GM12878 (cell line): ENCODE data around the gene BRF1. TPM values are rescaled to one million over a fixed set of nuclear protein-coding genes. Genes with fewer than 3 reads are reported as not detected.
A peak's percentile ranks its signal among the peaks of the same experiment; 100 is the strongest.

Experiments
- ATAC-seq: fragments of 200-7000 bp; cut with Tn5 transposase; 3 replicates; pipeline ENCODE4 v1.9.1; 2020; ENCODE audit warnings: mild to moderate bottlenecking, moderate library complexity
- BruUV-seq: library from RNA; stranded (reverse); fragments of 400-500 nt; replicated peaks from 2 replicates; lab custom pipeline; 2021; lab: Mats Ljungman, UMichigan
- CTCF ChIA-PET: fragments of 300-600 bp; sonication (Branson Sonifier 250); formaldehyde crosslinking; extraction: SDS; loops from one replicate; lab custom pipeline; 2021; ENCODE audit warnings: inconsistent platforms; lab: Yijun Ruan, JAX
- POLR2A ChIA-PET: fragments of 350-600 bp; formaldehyde crosslinking; extraction: SDS; loops from one replicate; lab custom pipeline; 2021; ENCODE audit warnings: inconsistent platforms; lab: Charles Lee
- RAD21 ChIA-PET: fragments of 300-600 bp; sonication (Branson Sonifier 250); formaldehyde crosslinking; loops from one replicate; lab custom pipeline; 2023; ENCODE audit warnings: antibody characterized with exemption; ENCODE audit not compliant: unreplicated experiment; lab: Charles Lee
- SMC1A ChIA-PET: fragments of 300-600 bp; sonication (Branson Sonifier 250); formaldehyde crosslinking; loops from one replicate; lab custom pipeline; 2023; ENCODE audit not compliant: unreplicated experiment, uncharacterized antibody; lab: Charles Lee
- DNase-seq: peaks from one replicate; pipeline ENCODE4 v3.0.0-alpha.2; 2011; ENCODE audit warnings: low read depth, low spot score
- FAIRE-seq: peaks from 3 replicates; lab custom pipeline; 2011; peaks lifted over from hg19 to GRCh38; lab: Jason Lieb, UNC
- H2AFZ ChIP-seq: 2 replicates; pipeline ENCODE4 v1.6.0; 2011; ENCODE audit warnings: low read depth, low read length, control low read depth; ENCODE audit not compliant: control insufficient read depth
- H3K27ac ChIP-seq: 2 replicates; pipeline ENCODE4 v1.5.1; 2011; ENCODE audit warnings: control low read depth; ENCODE audit not compliant: control insufficient read depth, insufficient read depth
- H3K27me3 ChIP-seq, 2 experiments: replicated peaks in 1 of 2; 2 replicates each; pipeline versions ENCODE4 v1.6.0 to v1.6.1; 2011; ENCODE audit warnings: low read length in 1 of 2; ENCODE audit not compliant: control insufficient read depth in 2 of 2, insufficient read depth in 2 of 2
- H3K36me3 ChIP-seq, 2 experiments: 2 replicates each; pipeline ENCODE4 v1.5.1; 2011; ENCODE audit warnings: low read length in 1 of 2; ENCODE audit not compliant: control insufficient read depth in 2 of 2, insufficient read depth in 2 of 2
- H3K4me1 ChIP-seq: 2 replicates; pipeline ENCODE4 v1.6.1; 2011; ENCODE audit warnings: mild to moderate bottlenecking, low read length, moderate library complexity, mixed read lengths; ENCODE audit not compliant: control insufficient read depth, insufficient read depth
- H3K4me2 ChIP-seq: 2 replicates; pipeline ENCODE4 v1.6.0; 2011; ENCODE audit warnings: control low read depth; ENCODE audit not compliant: control insufficient read depth, insufficient read depth
- H3K4me3 ChIP-seq: fragments of 200-600 bp; sonication (generic); 2 replicates; pipeline ENCODE4 v1.5.1; 2016
- H3K79me2 ChIP-seq: 2 replicates; pipeline ENCODE4 v1.6.0; 2011; ENCODE audit warnings: low read length; ENCODE audit not compliant: control insufficient read depth, insufficient read depth
- H3K9ac ChIP-seq: 2 replicates; pipeline ENCODE4 v1.8.0; 2011; ENCODE audit warnings: low read length, control low read depth, mixed read lengths; ENCODE audit not compliant: control insufficient read depth, insufficient read depth
- H3K9me3 ChIP-seq: replicated peaks from 3 replicates; pipeline ENCODE4 v1.5.1; 2011; ENCODE audit warnings: mild to moderate bottlenecking, low read length; ENCODE audit not compliant: control insufficient read depth, insufficient read depth
- H4K20me1 ChIP-seq: 2 replicates; pipeline ENCODE4 v1.6.0; 2011; ENCODE audit not compliant: control insufficient read depth, insufficient read depth
- BRCA1 ChIP-seq: IDR thresholded peaks from 2 replicates; pipeline ENCODE4 v1.6.1; 2011; ENCODE audit warnings: low read depth, low read length, improper control_type of control experiment
- CEBPB ChIP-seq, 2 experiments: fragments of 150-350 bp in 1 of 2; IDR thresholded peaks; 2 replicates each; pipeline ENCODE4 v1.6.1; 2012 to 2014; ENCODE audit warnings: low read depth in 2 of 2, low read length in 2 of 2, borderline replicate concordance in 1 of 2, inconsistent platforms in 1 of 2
- CREM ChIP-seq: IDR thresholded peaks from 2 replicates; pipeline ENCODE4 v1.6.1; 2014; ENCODE audit warnings: antibody characterized with exemption, low read depth
- EZH2 ChIP-seq: IDR thresholded peaks from 2 replicates; pipeline ENCODE4 v1.6.1; 2012; ENCODE audit warnings: low read depth, mild to moderate bottlenecking, control low read depth, inconsistent platforms, low read length, borderline replicate concordance; ENCODE audit not compliant: control insufficient read depth
- HDAC6 ChIP-seq: fragments of 200-600 bp; sonication (generic); IDR thresholded peaks from one replicate; pipeline ENCODE4 v1.8.0; 2017; ENCODE audit warnings: antibody characterized with exemption; ENCODE audit not compliant: unreplicated experiment
- HDGF ChIP-seq: fragments of 450-650 bp; IDR thresholded peaks from 2 replicates; pipeline ENCODE4 v1.6.1; 2016; ENCODE audit warnings: antibody characterized with exemption
- KAT2A ChIP-seq: conservative IDR thresholded peaks from 2 replicates; pipeline ENCODE4 v1.6.1; 2011; ENCODE audit warnings: low read depth, low read length; ENCODE audit not compliant: control insufficient read depth
- POU2F2 ChIP-seq: IDR thresholded peaks from 3 replicates; pipeline ENCODE4 v1.6.1; 2011; ENCODE audit warnings: low read depth, mild to moderate bottlenecking, low read length, borderline replicate concordance
- RCOR1 ChIP-seq: conservative IDR thresholded peaks from 2 replicates; pipeline ENCODE4 v1.6.1; 2012; ENCODE audit warnings: low read depth, low read length, improper control_type of control experiment
- SUZ12 ChIP-seq: fragments of 200-600 bp; sonication (generic); IDR thresholded peaks from one replicate; pipeline ENCODE4 v1.6.1; 2018; ENCODE audit warnings: antibody characterized with exemption, mild to moderate bottlenecking; ENCODE audit not compliant: unreplicated experiment
- TCF3 ChIP-seq: IDR thresholded peaks from 2 replicates; pipeline ENCODE4 v1.6.1; 2012; ENCODE audit warnings: low read depth, mild to moderate bottlenecking, low read length, borderline replicate concordance; ENCODE audit not compliant: insufficient read depth
- ZNF622 ChIP-seq: fragments of 450-650 bp; IDR thresholded peaks from 2 replicates; pipeline ENCODE4 v1.6.1; 2017; ENCODE audit warnings: mild to moderate bottlenecking, inconsistent platforms
- WGBS: methylation state at CpG from one replicate; pipeline ENCODE4 v1.1.6; 2016; ENCODE audit warnings: low lambda C conversion rate; ENCODE audit not compliant: insufficient replicate concordance, insufficient coverage; ENCODE audit errors: missing lambda C conversion rate; 5-methylcytosine and 5-hydroxymethylcytosine counted together
- in situ Hi-C: fragments of 300-500 bp; cut with MboI; formaldehyde crosslinking; loops from 9 replicates; pipeline ENCODE4 v1.14.3; 2018; ENCODE audit warnings: mixed read lengths
- intact Hi-C: fragments of 100-400 bp; cut with micrococcal nuclease; formaldehyde crosslinking; loops from one replicate; pipeline ENCODE4 v1.14.2; 2022; ENCODE audit not compliant: unreplicated experiment
- polyA plus RNA-seq, 11 experiments: library from polyadenylated mRNA; depleted of rRNA in 4 of 11; unstranded in 6 of 11; stranded (reverse) in 5 of 11; fragments of >200 nt; fragmentation: Nextera tagmentation in 4 of 11; fragmentation: Illumina TruSeq in 1 of 11; extraction: Ambion mirVana in 4 of 11; extraction: Trizol in 1 of 11; gene quantifications; 1 replicate in 1 of 11; 2 replicates in 10 of 11; pipeline versions ENCODE4 v1.2.1 to v1.2.3, GENCODE V29; 2011 to 2016; ENCODE audit warnings: inconsistent platforms in 2 of 11, missing spikeins in 2 of 11, low read depth in 1 of 11
- total RNA-seq, 4 experiments: library from RNA; depleted of rRNA in 3 of 4; stranded (reverse); fragments of >200 nt in 3 of 4; fragmentation: Illumina TruSeq in 1 of 4; extraction: Trizol in 1 of 4; gene quantifications; 2 replicates each; pipeline versions ENCODE4 v1.2.1 to v1.2.3, GENCODE V29; 2013 to 2021
- TF ChIP-seq, protein P1 (sequence below): fragments of 450-650 bp; formaldehyde crosslinking; IDR thresholded peaks from 2 replicates; pipeline ENCODE4 v1.4.0; 2020; ENCODE audit warnings: mild to moderate bottlenecking, moderate library complexity

BRF1 gene
- total and polyA plus RNA-seq, 10 of the 15 experiments (the other 5 are each of a cell fraction or from before 2014, with no cell fraction given): 0.21 to 33.5 (median 10.7) TPM

DNA sequence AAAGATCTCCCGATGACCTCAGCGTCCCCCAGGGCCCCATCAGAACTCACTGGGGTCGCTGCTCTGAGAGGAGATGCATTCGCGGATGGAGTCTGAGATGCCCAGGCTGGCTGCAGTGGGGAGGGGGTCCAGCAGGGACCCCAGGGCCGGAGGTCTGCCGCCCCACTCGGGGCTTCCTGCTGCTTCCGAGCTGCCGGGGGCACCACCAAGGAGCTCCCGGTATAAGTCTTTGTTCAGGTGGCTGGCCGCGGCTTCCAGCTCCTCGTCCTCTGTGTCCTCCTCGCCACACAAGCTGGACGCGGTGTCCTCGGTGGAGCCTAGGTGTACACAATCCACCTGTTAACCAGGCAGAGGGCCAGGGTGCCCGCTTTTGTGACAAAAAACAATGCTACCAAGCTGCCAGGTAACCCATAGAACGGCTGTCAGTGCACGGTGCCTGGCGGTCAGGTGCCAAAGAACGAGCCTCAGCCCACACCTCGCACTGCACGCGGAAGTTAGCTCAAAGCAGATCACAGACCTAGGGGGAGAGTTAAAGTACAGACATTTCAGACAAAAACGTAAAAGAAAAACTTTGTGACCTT is 79.1 kb downstream of the BRF1 start:
- ChIA-PET RAD21 (no interaction called here), CTCF (no interaction called here), POLR2A (no interaction called here), SMC1A (no interaction called here)
- Histone ChIP-seq H4K20me1 (no peaks in the 10 kb centered on the region), H3K36me3 (peaks cover 7 to 39% of the 10 kb centered on the region in 2 experiments; a peak in 3 of 4 replicates), H3K9me3 (no peaks in the 10 kb centered on the region), H3K4me2 (no peak overlapping the region), H3K4me1 (no peaks in the 10 kb centered on the region), H3K27ac (no peak overlapping the region), H3K79me2 (no peaks in the 10 kb centered on the region), H2AFZ (no peak overlapping the region), H3K9ac (no peak overlapping the region), H3K4me3 (no peak overlapping the region), H3K27me3 (no peaks in the 10 kb centered on the region)
- intact Hi-C loops (no loop called here), in situ Hi-C loops (no loop called here)
- DNase-seq: no peak
- no peak for ATAC-seq
- 94% methylated on average over 27 of the region's 27 CpGs for WGBS
- no peak for FAIRE-seq
- no peak for TF ChIP-seq ZNF622
- TF ChIP-seq SUZ12: no peak
- no peak for TF ChIP-seq HDGF
- BruUV-seq: TSS peak; percentile 42

DNA sequence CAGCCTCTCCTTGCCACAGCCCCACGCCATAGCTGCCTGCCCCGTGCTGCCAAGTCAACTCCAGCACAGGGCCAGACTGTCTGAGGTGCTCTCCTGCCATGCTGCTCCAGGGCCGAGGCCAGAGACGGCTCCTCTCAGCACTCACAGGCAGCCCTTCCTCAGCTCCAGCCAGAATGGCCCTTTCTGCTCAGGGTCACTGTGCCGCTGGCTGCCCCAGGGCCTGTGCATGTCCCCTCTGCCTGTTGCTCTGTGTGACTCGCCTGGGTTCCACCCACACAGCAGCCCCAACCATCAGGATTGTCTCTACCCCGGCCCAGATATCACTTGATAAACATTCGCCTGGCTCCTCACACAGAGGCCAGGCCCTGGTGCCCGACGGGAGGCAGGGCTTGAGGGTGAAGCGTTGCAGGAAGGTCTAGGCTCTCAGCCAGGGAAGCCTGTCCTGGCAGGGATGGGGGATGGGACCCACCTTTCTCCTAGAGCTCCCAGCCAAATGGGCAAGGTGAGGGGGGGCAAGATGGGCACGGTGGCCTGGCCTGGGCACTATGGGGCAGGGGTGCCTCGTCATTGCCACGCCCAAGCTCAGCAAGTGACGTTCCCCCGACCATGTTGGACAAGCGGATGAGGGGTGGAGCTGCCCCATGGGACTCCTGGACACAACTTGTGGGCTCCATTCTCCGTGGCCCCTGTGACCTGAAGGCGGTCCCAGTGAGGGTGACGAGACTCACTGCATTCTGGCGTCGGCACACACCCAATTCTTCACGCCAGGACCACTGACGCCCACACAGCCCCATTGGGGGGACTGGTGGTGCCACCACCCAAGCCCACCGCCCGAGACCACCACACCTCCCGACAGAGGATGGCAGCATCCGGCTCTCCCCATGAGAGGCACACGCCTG is 79.9 kb downstream of the BRF1 start:
- no peak overlapping the region for H3K4me3 ChIP-seq
- in situ Hi-C loops: no loop called here
- no peaks in the 10 kb centered on the region for H3K79me2 ChIP-seq
- ChIA-PET POLR2A (no interaction called here), RAD21 (no interaction called here), SMC1A (no interaction called here), CTCF (no interaction called here)
- no peak overlapping the region for H2AFZ ChIP-seq
- DNase-seq (no peak), ATAC-seq (no peak), FAIRE-seq (no peak)
- H4K20me1 ChIP-seq: no peaks in the 10 kb centered on the region
- H3K27ac ChIP-seq: no peak overlapping the region
- no peaks in the 10 kb centered on the region for H3K9me3 ChIP-seq
- no TSS peak for BruUV-seq
- intact Hi-C loops: no loop called here
- H3K27me3 ChIP-seq: no peaks in the 10 kb centered on the region
- H3K36me3 ChIP-seq: peaks cover 4 to 38% of the 10 kb centered on the region in 2 experiments; a peak in 3 of 4 replicates
- H3K4me2 ChIP-seq: no peak overlapping the region
- WGBS: 88% methylated on average over 25 of the region's 29 CpGs
- no peak overlapping the region for H3K9ac ChIP-seq
- no peaks in the 10 kb centered on the region for H3K4me1 ChIP-seq
- no peak for TF ChIP-seq HDAC6
- TF ChIP-seq BRCA1: no peak
- TF ChIP-seq RCOR1: no peak
- no peak for TF ChIP-seq POU2F2
- TF ChIP-seq CEBPB (IDR thresholded peaks at IDR 0.05; ENCODE audit: borderline replicate concordance in 1 of 2, low read depth in 2 of 2, low read length in 2 of 2): no peak
- TF ChIP-seq KAT2A: no peak
- no peak for TF ChIP-seq CREM
- TF ChIP-seq, protein P1, sequence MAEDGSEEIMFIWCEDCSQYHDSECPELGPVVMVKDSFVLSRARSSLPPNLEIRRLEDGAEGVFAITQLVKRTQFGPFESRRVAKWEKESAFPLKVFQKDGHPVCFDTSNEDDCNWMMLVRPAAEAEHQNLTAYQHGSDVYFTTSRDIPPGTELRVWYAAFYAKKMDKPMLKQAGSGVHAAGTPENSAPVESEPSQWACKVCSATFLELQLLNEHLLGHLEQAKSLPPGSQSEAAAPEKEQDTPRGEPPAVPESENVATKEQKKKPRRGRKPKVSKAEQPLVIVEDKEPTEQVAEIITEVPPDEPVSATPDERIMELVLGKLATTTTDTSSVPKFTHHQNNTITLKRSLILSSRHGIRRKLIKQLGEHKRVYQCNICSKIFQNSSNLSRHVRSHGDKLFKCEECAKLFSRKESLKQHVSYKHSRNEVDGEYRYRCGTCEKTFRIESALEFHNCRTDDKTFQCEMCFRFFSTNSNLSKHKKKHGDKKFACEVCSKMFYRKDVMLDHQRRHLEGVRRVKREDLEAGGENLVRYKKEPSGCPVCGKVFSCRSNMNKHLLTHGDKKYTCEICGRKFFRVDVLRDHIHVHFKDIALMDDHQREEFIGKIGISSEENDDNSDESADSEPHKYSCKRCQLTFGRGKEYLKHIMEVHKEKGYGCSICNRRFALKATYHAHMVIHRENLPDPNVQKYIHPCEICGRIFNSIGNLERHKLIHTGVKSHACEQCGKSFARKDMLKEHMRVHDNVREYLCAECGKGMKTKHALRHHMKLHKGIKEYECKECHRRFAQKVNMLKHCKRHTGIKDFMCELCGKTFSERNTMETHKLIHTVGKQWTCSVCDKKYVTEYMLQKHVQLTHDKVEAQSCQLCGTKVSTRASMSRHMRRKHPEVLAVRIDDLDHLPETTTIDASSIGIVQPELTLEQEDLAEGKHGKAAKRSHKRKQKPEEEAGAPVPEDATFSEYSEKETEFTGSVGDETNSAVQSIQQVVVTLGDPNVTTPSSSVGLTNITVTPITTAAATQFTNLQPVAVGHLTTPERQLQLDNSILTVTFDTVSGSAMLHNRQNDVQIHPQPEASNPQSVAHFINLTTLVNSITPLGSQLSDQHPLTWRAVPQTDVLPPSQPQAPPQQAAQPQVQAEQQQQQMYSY (CRISPR knock-in tag): no peak
- TF ChIP-seq TCF3: no peak
- TF ChIP-seq EZH2: no peak
